ENCODE measurements around the gene PLCB1. TPM values are rescaled to one million over a fixed set of nuclear protein-coding genes. Genes with fewer than 3 reads are reported as not detected.

Gene PLCB1
- total and polyA plus RNA-seq, 2 experiments from 2014 or later, result 14.9 to 20.7 TPM

DNA sequence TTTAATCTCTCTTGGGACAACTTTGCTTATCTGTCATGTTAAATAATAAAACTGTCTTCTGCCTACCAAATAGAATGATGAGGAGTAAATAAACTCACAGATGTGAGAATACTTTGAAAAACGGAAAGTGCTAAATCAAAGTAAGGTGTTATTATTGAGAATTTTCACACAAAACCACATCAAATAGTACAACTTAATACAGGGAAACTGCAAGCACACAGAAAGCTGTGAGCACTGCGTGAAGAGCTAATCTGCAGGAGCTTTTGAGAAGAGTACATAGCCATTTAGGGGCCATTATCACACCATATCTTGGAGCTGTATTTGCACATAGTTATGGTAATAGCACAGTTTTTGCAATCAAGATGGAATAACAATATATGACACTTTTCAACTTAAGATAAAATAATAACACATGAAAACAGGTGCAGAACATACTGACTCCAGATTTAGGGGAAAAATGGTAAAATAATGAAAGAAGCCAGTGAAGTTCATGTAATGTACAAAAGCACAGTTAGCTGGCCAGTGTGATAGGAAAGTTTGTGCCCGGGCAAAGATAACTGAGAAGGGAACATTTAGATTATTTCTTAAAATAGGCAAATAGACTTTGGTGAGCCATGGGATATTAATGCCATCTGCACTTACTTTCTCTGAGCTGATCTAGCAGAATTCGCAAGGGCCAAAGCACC, 538.3 kb downstream of the PLCB1 start (continued):
- TF ChIP-seq EZH2 (IDR thresholded peaks at IDR 0.05; ENCODE audit: low read depth, unreplicated experiment), result no peak
- no peak for TF ChIP-seq EZH2phosphoT487 (IDR thresholded peaks at IDR 0.05; ENCODE audit: unreplicated experiment)
- TF ChIP-seq, protein P1, sequence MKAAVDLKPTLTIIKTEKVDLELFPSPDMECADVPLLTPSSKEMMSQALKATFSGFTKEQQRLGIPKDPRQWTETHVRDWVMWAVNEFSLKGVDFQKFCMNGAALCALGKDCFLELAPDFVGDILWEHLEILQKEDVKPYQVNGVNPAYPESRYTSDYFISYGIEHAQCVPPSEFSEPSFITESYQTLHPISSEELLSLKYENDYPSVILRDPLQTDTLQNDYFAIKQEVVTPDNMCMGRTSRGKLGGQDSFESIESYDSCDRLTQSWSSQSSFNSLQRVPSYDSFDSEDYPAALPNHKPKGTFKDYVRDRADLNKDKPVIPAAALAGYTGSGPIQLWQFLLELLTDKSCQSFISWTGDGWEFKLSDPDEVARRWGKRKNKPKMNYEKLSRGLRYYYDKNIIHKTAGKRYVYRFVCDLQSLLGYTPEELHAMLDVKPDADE (IDR thresholded peaks at IDR 0.05), result no peak

DNA sequence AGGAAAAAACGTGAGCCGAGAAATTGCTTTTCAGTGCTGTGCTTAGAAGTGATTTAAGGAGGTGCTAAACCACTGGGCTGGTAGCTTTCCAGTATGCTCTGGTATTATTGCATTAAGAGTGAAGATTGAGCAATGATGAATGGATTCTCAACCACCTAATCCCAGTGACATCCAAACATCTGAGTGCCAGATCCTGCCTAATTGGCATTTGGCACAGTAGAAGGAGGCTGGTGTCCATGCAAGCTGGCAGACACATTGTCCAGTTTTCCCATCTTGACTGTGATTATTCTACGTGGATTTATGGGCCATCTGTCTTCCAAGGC, 538.8 kb downstream of the PLCB1 start:
- peaks cover 2% of the 10 kb centered on the region for H3K27me3 Mint-ChIP-seq (ENCODE audit: insufficient read depth, low read depth, poor library complexity)
- Histone ChIP-seq H3K27ac (ENCODE audit: low read depth) (no peak overlapping the region), H2AFZ (no peak overlapping the region), H3K36me3 (ENCODE audit: insufficient read depth) (no peaks in the 10 kb centered on the region), H3K4me1 (ENCODE audit: insufficient read depth) (0 out of 2 replicates have a peak, but pooled peaks cover 5% of the 10 kb centered on the region), H3K9me2 (ENCODE audit: insufficient read depth) (no peaks in the 10 kb centered on the region), H3K27me3 (ENCODE audit: insufficient read depth) (no peaks in the 10 kb centered on the region), H3K79me2 (replicated peaks; ENCODE audit: insufficient read depth) (no peaks in the 10 kb centered on the region), H3K4me2 (no peak overlapping the region), H3F3A (replicated peaks; ENCODE audit: low read depth) (no peaks in the 10 kb centered on the region), H3K4me3 (no peak overlapping the region), H4K20me1 (replicated peaks; ENCODE audit: insufficient read depth) (no peaks in the 10 kb centered on the region)
- no peaks in the 10 kb centered on the region for H3K9me3 Mint-ChIP-seq
- H3K4me3 Mint-ChIP-seq, result no peak overlapping the region
- DNase-seq (ENCODE audit: low spot score), result no peak
- no peak for ATAC-seq
- TF ChIP-seq, protein P2, sequence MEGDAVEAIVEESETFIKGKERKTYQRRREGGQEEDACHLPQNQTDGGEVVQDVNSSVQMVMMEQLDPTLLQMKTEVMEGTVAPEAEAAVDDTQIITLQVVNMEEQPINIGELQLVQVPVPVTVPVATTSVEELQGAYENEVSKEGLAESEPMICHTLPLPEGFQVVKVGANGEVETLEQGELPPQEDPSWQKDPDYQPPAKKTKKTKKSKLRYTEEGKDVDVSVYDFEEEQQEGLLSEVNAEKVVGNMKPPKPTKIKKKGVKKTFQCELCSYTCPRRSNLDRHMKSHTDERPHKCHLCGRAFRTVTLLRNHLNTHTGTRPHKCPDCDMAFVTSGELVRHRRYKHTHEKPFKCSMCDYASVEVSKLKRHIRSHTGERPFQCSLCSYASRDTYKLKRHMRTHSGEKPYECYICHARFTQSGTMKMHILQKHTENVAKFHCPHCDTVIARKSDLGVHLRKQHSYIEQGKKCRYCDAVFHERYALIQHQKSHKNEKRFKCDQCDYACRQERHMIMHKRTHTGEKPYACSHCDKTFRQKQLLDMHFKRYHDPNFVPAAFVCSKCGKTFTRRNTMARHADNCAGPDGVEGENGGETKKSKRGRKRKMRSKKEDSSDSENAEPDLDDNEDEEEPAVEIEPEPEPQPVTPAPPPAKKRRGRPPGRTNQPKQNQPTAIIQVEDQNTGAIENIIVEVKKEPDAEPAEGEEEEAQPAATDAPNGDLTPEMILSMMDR (conservative IDR thresholded peaks at IDR 0.05; ENCODE audit: low read depth in 2 of 2), result no peak
- TF ChIP-seq POLR2AphosphoS5 (IDR thresholded peaks at IDR 0.05; ENCODE audit: low read depth), result no peak
- TF ChIP-seq, protein P1 (IDR thresholded peaks at IDR 0.05), result no peak
- TF ChIP-seq, protein P3, sequence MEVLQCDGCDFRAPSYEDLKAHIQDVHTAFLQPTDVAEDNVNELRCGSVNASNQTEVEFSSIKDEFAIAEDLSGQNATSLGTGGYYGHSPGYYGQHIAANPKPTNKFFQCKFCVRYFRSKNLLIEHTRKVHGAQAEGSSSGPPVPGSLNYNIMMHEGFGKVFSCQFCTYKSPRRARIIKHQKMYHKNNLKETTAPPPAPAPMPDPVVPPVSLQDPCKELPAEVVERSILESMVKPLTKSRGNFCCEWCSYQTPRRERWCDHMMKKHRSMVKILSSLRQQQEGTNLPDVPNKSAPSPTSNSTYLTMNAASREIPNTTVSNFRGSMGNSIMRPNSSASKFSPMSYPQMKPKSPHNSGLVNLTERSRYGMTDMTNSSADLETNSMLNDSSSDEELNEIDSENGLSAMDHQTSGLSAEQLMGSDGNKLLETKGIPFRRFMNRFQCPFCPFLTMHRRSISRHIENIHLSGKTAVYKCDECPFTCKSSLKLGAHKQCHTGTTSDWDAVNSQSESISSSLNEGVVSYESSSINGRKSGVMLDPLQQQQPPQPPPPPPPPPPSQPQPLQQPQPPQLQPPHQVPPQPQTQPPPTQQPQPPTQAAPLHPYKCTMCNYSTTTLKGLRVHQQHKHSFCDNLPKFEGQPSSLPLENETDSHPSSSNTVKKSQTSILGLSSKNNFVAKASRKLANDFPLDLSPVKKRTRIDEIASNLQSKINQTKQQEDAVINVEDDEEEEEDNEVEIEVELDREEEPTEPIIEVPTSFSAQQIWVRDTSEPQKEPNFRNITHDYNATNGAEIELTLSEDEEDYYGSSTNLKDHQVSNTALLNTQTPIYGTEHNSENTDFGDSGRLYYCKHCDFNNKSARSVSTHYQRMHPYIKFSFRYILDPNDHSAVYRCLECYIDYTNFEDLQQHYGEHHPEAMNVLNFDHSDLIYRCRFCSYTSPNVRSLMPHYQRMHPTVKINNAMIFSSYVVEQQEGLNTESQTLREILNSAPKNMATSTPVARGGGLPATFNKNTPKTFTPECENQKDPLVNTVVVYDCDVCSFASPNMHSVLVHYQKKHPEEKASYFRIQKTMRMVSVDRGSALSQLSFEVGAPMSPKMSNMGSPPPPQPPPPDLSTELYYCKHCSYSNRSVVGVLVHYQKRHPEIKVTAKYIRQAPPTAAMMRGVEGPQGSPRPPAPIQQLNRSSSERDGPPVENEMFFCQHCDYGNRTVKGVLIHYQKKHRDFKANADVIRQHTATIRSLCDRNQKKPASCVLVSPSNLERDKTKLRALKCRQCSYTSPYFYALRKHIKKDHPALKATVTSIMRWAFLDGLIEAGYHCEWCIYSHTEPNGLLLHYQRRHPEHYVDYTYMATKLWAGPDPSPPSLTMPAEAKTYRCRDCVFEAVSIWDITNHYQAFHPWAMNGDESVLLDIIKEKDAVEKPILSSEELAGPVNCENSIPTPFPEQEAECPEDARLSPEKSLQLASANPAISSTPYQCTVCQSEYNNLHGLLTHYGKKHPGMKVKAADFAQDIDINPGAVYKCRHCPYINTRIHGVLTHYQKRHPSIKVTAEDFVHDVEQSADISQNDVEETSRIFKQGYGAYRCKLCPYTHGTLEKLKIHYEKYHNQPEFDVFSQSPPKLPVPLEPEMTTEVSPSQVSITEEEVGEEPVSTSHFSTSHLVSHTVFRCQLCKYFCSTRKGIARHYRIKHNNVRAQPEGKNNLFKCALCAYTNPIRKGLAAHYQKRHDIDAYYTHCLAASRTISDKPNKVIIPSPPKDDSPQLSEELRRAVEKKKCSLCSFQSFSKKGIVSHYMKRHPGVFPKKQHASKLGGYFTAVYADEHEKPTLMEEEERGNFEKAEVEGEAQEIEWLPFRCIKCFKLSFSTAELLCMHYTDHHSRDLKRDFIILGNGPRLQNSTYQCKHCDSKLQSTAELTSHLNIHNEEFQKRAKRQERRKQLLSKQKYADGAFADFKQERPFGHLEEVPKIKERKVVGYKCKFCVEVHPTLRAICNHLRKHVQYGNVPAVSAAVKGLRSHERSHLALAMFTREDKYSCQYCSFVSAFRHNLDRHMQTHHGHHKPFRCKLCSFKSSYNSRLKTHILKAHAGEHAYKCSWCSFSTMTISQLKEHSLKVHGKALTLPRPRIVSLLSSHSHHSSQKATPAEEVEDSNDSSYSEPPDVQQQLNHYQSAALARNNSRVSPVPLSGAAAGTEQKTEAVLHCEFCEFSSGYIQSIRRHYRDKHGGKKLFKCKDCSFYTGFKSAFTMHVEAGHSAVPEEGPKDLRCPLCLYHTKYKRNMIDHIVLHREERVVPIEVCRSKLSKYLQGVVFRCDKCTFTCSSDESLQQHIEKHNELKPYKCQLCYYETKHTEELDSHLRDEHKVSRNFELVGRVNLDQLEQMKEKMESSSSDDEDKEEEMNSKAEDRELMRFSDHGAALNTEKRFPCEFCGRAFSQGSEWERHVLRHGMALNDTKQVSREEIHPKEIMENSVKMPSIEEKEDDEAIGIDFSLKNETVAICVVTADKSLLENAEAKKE (CRISPR knock-in tag; IDR thresholded peaks at IDR 0.05), result no peak
- no peaks in the 10 kb centered on the region for H3K36me3 Mint-ChIP-seq (ENCODE audit: low read depth)
- H3K4me1 Mint-ChIP-seq, result peaks cover 10% of the 10 kb centered on the region; the same call in 2 of the 3 replicates
- H3K27ac Mint-ChIP-seq, result no peak overlapping the region
